ENCODE measurements around the gene GSTM1. TPM values are rescaled to one million over a fixed set of nuclear protein-coding genes. Genes with fewer than 3 reads are reported as not detected.
A peak's percentile ranks its signal among the peaks of the same experiment; 100 is the strongest.
"Not testable (repeated sequence)": the region's sequence is repeated elsewhere in the genome, so short reads cannot be mapped to it uniquely, and the experiment has no call there.

GSTM1 gene
- total and polyA plus RNA-seq, 2 donors: 1.1 TPM; not detected in 1

DNA sequence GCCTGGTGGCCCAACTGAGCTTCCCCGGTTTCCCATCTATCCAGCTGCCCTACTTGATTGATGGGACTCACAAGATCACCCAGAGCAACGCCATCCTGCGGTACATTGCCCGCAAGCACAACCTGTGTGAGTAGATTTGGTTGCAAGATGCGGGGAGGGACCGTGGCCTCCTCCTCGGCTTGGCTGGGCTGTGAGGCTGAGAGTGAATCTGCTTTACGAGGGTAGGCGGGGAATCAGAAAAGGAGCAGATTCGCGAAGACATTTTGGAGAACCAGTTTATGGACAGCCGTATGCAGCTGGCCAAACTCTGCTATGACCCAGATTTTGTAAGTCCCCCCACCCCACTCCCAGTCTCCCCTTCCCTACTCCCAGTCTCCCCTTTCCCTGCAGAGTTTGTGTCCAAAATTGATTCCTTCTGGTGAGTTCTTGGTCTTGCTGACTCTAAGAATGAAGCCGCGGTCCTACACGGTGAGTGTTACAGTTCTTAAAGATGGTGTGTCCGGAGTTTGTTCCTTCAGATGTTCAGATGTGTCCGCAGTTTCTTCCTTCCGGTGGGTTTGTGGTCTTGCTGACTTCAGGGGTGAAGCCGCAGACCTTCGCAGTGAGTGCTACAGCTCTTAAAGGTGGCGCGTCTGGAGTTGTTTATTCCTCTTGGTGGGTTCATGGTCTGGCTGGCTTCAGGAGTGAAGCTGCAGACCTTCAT, 18.2 kb upstream of the GSTM1 start:
- H3K4me3 ChIP-seq (ENCODE audit: low read depth, low read length): no peak overlapping the region
- WGBS: 82% methylated on average over 22 of the region's 22 CpGs
- DNase-seq (ENCODE audit: extremely low spot score): no peak
- H3K4me1 ChIP-seq (ENCODE audit: insufficient read depth): no peaks in the 10 kb centered on the region
- no peak overlapping the region for H3K27ac ChIP-seq (ENCODE audit: low read depth)
- H3K36me3 ChIP-seq (ENCODE audit: insufficient read depth): peaks cover 4% of the 10 kb centered on the region

DNA sequence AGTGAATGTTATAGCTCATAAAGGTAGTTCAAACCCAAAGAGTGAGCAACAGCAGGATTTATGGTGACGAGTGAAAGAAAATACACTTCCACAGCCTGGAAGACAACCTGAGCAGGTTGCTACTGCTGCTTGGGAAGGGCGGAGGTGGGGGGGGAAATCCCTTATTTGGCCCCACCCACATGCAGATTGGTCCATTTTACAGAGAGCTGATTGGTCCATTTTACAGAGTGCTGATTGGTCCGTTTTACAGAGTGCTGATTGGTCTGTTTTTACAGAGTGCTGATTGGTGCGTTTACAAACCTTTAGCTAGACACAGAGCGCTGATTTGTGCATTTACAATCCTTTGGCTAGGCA, 17.7 kb upstream of the GSTM1 start:
- H3K36me3 ChIP-seq (ENCODE audit: insufficient read depth); H3K27ac ChIP-seq (ENCODE audit: low read depth); H3K4me1 ChIP-seq (ENCODE audit: insufficient read depth); DNase-seq (ENCODE audit: extremely low spot score); H3K4me3 ChIP-seq (ENCODE audit: low read depth, low read length): not testable (repeated sequence)
- WGBS: 94% methylated on average over 5 of the region's 5 CpGs

DNA sequence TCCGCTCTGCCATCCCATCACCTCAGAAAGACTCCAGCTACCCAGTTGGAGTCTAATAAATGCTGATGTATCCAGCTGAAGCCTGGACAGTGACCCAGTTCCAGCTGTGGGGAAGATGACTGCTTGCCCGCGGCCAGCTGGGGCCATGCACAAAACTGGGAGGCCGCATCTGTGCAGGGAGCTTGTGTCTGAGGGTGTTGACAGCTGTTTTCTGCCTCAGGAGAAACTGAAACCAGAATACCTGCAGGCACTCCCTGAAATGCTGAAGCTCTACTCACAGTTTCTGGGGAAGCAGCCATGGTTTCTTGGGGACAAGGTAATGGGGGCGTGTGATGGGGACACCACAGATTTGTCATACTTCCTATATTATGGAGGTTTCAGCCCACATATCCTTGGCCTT, 16.6 kb upstream of the GSTM1 start:
- WGBS: 94% methylated on average over 5 of the region's 5 CpGs
- Histone ChIP-seq H3K4me3 (ENCODE audit: low read depth, low read length) (no peak overlapping the region), H3K4me1 (ENCODE audit: insufficient read depth) (no peaks in the 10 kb centered on the region), H3K36me3 (ENCODE audit: insufficient read depth) (no peaks in the 10 kb centered on the region), H3K27ac (ENCODE audit: low read depth) (no peak overlapping the region)
- DNase-seq (ENCODE audit: extremely low spot score): no peak

DNA sequence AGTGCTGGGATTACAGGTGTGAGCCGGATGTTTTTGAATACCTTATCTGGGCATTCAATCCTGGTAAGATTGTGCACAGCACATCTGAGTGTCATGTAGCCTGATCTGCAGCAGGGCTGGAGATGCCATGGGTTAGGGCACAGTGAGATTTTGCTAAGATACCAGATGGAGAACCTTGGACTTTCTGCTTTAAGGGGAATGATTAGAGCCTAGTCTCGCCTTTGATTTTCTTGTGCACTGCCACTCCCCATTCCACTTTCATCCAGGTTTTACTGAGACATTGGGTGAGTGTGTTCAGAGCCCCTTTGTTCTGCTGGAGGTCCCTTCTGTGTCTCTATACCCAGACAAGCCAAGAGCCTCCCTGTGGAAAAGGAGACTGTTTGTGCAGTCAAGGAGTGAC, 13.8 kb upstream of the GSTM1 start:
- not testable (repeated sequence) for H3K4me3 ChIP-seq (ENCODE audit: low read depth, low read length); H3K4me1 ChIP-seq (ENCODE audit: insufficient read depth); DNase-seq (ENCODE audit: extremely low spot score); H3K36me3 ChIP-seq (ENCODE audit: insufficient read depth); H3K27ac ChIP-seq (ENCODE audit: low read depth)
- WGBS: 88% methylated on average over 2 of the region's 2 CpGs

DNA sequence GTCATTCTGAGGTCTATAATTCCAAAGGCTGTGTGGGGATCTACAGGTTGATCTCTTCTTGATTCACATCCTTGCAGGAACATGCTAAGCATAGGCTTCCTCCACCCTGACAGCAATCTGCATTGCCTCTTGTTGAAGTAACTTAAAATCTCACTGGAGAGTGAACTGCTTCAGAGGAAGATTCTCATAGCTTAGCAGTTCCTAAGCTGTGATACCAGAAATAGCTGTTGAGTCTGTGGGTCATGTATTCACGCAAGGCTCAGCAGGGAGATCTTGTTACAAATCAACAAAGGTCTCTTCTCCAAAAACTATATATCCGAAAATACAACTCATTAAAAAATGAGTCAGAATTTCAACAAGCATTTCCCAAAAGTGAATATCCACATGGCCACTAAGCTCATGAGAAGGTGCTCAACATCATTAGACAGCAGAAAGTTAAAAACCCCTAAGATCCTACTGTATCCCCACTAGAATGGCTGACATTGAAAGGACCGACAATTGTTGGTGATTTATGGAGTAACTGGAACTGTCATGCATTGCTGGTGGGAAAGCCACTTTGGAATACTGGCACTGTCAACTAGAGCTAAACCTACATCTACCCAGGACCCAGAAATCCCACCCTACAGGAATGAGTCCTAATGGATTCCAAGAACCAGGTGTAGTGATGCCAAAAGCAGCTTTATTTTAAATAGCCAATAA, 10.8 kb upstream of the GSTM1 start:
- not testable (repeated sequence) for H3K36me3 ChIP-seq (ENCODE audit: insufficient read depth); DNase-seq (ENCODE audit: extremely low spot score); H3K4me3 ChIP-seq (ENCODE audit: low read depth, low read length); H3K4me1 ChIP-seq (ENCODE audit: insufficient read depth); H3K27ac ChIP-seq (ENCODE audit: low read depth)
- WGBS: 64% methylated on average over 3 of the region's 3 CpGs

DNA sequence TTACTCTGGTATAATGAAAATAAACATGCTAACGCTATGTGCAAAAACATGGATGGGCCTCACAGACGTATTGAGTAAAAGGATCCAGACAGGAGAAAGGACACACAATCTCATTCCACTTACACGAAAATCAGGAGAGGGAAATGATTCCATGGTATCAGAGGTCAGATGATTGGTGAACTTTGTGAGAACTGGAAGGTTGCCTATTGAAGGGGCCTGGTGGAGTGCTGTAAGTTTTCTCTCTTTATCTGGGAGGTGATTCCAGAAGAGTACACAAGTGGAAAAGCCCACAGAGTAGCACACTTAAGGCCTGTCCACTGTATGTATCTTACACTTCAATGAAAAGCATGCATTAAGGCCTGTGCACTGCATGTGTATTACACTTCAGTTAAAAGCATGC, 10.2 kb upstream of the GSTM1 start:
- H3K4me1 ChIP-seq (ENCODE audit: insufficient read depth): no peaks in the 10 kb centered on the region
- no peaks in the 10 kb centered on the region for H3K36me3 ChIP-seq (ENCODE audit: insufficient read depth)
- 76% methylated on average over 3 of the region's 3 CpGs for WGBS
- no peak overlapping the region for H3K27ac ChIP-seq (ENCODE audit: low read depth)
- H3K4me3 ChIP-seq (ENCODE audit: low read depth, low read length): no peak overlapping the region
- no peak for DNase-seq (ENCODE audit: extremely low spot score)

DNA sequence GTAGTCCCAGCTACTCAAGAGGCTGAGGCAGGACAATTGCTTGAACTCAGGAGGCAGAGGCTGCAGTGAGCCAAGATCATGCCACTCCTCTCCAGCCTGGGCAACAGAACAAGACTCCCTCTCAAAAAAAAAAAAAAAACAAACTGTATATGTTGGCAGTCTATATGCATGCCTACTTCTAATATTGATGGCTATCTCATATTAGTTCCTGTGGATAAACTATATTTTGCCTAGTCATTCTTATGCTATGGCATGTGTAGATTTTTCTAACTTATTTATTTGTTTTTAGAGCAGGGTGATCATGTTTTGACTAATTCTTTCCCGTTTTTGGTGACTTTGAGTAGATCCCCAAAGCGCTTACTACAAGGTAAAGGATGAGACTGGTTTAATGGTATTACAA, 9.0 kb upstream of the GSTM1 start:
- WGBS: 89% methylated on average over 2 of the region's 2 CpGs
- DNase-seq (ENCODE audit: extremely low spot score); H3K36me3 ChIP-seq (ENCODE audit: insufficient read depth); H3K27ac ChIP-seq (ENCODE audit: low read depth); H3K4me3 ChIP-seq (ENCODE audit: low read depth, low read length); H3K4me1 ChIP-seq (ENCODE audit: insufficient read depth): not testable (repeated sequence)

DNA sequence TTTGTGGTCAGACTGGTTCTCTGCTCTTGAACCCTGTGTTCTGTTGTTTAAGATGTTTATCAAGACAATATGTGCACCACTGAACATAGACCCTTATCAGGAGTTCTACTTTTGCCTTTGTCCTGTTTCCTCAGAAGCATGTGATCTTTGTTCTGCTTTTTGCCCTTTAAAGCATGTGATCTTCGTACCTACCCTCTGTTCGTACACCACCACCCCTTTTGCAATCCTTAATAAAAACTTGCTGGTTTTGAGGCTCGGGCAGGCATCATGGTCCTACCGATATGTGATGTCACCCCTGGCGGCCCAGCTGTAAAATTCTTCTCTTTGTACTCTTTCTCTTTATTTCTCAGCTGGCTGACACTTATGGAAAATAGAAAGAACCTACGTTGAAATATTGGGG, 2.8 kb upstream of the GSTM1 start:
- not testable (repeated sequence) for H3K27ac ChIP-seq (ENCODE audit: low read depth); H3K36me3 ChIP-seq (ENCODE audit: insufficient read depth); DNase-seq (ENCODE audit: extremely low spot score); H3K4me1 ChIP-seq (ENCODE audit: insufficient read depth); H3K4me3 ChIP-seq (ENCODE audit: low read depth, low read length)
- no CpG with 5 or more reads among the region's 6 CpGs for WGBS

DNA sequence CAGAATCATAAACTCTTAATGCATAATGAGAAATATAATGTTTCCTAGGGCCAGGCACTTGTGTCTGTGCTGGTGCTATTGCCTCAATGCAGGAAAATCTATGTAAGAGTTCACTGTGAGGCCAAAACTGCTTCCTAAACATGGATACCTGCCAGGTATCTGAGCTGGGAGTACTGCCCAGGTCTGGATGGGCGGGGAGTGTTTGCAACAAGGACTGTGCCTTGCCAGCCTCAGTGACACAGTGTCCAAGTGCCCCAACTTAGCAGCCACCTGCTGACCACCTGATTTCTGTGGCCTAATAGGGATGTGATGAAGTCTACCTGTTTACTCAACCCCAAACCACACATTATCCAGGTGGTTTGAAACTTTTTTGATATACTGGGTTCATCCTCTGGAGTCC, 2.2 kb upstream of the GSTM1 start:
- no CpG with 5 or more reads among the region's 1 CpG for WGBS
- H3K4me1 ChIP-seq (ENCODE audit: insufficient read depth); H3K36me3 ChIP-seq (ENCODE audit: insufficient read depth); H3K4me3 ChIP-seq (ENCODE audit: low read depth, low read length); DNase-seq (ENCODE audit: extremely low spot score); H3K27ac ChIP-seq (ENCODE audit: low read depth): not testable (repeated sequence)

DNA sequence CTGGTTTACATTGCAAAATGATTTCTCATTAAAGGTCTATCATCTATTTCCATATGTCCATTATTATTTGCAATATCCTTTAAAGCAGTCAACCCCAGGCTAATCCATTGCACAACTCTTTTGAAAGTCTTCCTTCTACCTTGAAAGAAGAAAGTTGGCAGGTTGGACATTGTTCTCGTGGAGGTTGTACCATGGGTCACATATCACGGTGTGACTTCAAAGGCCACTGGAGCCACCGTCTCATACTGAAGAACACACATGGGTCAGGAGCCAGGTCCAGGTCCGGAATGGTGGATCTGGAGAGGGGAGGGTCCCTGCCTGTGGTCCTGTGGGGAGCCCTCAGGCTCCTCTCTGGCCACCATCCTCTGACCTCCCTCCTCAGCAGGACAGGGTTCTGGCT, 1.7 kb upstream of the GSTM1 start:
- H3K36me3 ChIP-seq (ENCODE audit: insufficient read depth); H3K4me1 ChIP-seq (ENCODE audit: insufficient read depth); H3K4me3 ChIP-seq (ENCODE audit: low read depth, low read length); DNase-seq (ENCODE audit: extremely low spot score); H3K27ac ChIP-seq (ENCODE audit: low read depth): not testable (repeated sequence)
- WGBS: no CpG with 5 or more reads among the region's 4 CpGs

DNA sequence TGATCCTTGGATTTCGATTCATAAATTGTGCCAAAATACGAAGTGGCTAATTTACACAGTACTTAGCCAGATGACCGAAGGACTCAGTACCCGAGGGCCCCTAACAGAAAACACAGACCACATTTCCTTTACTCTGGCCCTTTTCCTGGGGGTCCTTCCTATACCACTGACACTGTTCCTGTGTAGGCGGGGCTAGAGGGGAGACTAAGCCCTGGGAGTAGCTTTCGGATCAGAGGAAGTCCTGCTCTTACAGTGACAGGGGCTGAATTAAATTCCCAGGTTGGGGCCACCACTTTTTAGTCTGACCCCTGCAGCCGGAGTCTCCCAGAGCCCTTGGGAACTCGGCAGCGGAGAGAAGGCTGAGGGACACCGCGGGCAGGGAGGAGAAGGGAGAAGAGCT, 508 bp upstream of the GSTM1 start:
- not testable (repeated sequence) for DNase-seq (ENCODE audit: extremely low spot score); H3K36me3 ChIP-seq (ENCODE audit: insufficient read depth); H3K4me1 ChIP-seq (ENCODE audit: insufficient read depth)
- WGBS: 60% methylated on average over 4 of the region's 11 CpGs
- H3K27ac ChIP-seq (ENCODE audit: low read depth): peak overlapping the region; percentile 56
- H3K4me3 ChIP-seq (ENCODE audit: low read depth, low read length): peak overlapping the region; percentile 48

DNA sequence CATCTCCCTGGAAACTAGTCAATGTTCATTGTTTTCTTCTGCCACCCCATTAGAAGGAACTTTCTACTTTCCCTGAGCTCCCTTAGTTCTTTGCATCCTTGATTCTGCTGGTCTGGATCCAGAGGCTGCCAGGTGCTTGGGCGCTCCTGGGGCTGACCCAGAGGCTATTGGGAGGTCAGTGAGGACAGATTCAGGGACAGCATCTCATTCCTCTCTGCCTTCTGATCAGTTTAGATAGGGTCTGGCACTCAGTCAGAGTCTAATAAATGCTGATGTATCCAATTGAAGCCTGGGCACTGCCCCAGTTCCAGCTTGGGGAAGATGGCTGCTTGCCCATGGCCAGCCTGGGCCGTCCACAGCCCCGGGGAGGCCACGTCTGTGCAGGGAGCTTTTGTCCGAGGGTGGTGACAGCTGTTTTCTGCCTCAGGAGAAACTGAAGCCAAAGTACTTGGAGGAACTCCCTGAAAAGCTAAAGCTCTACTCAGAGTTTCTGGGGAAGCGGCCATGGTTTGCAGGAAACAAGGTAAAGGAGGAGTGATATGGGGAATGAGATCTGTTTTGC, 2.3 kb downstream of the GSTM1 start:
- no CpG with 5 or more reads among the region's 6 CpGs for WGBS
- DNase-seq (ENCODE audit: extremely low spot score): no peak
- Histone ChIP-seq H3K4me3 (ENCODE audit: low read depth, low read length) (no peak overlapping the region), H3K4me1 (ENCODE audit: insufficient read depth) (no peaks in the 10 kb centered on the region), H3K36me3 (ENCODE audit: insufficient read depth) (no peaks in the 10 kb centered on the region), H3K27ac (ENCODE audit: low read depth) (no peak overlapping the region)

DNA sequence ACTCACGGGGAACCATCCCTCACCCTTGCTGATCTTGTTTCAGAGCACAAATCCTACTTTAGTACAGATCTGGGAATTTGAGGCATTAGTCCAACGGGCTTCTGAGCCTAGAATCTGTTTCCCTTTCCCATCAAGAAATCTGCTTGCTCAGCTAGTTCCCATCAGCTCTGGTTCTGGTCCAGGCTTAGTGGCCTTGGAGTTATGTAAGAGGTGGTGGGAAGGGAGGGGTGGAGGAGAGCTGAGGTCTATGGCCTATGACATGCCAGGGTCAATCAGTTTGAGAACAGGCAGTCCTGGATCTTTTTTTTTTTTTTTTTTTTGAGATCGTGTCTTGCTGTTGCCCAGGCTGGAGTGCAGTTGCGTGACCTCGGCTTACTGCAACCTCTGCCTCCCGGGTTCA, 4.1 kb downstream of the GSTM1 start:
- DNase-seq (ENCODE audit: extremely low spot score): no peak
- no peaks in the 10 kb centered on the region for H3K36me3 ChIP-seq (ENCODE audit: insufficient read depth)
- no peaks in the 10 kb centered on the region for H3K4me1 ChIP-seq (ENCODE audit: insufficient read depth)
- H3K27ac ChIP-seq (ENCODE audit: low read depth): no peak overlapping the region
- no CpG with 5 or more reads among the region's 6 CpGs for WGBS
- no peak overlapping the region for H3K4me3 ChIP-seq (ENCODE audit: low read depth, low read length)

DNA sequence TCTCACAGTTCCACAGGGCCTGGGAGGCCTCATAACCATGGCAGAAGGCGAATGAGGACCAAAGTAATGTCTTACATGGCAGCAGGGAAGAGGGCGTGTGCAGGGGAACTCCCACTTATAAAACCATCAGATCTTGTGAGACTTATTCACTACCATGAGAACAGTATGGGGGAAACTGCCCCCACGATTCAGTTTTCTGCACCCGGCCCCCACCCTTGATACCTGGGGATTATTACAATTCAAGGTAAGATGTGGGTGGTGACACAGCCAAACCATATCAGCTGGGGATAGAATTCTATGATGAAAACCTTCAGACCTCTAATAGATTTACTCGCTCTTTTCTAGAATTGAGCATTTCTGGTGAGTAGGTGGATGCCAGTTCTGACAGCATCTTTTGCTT, 6.8 kb downstream of the GSTM1 start:
- not testable (repeated sequence) for H3K4me1 ChIP-seq (ENCODE audit: insufficient read depth); H3K36me3 ChIP-seq (ENCODE audit: insufficient read depth); H3K4me3 ChIP-seq (ENCODE audit: low read depth, low read length); H3K27ac ChIP-seq (ENCODE audit: low read depth); DNase-seq (ENCODE audit: extremely low spot score)
- no CpG with 5 or more reads among the region's 5 CpGs for WGBS

Data from urinary bladder (tissue), 4 donors.